GM18951 (cell line): ENCODE data around the gene TRUB1.

Experiments
- POLR2A ChIP-seq: IDR thresholded peaks from 4 replicates; pipeline ENCODE4 v1.6.1; 2011; ENCODE audit warnings: mild to moderate bottlenecking; ENCODE audit not compliant: insufficient read length, insufficient read depth; ENCODE audit errors: extremely low read depth
- in situ Hi-C: fragments of 300-500 bp; cut with MboI; formaldehyde crosslinking; loops from one replicate; pipeline ENCODE4 v1.12.0; 2022; ENCODE audit warnings: low sequenced_read_pairs, mixed read lengths, inconsistent platforms; ENCODE audit not compliant: unreplicated experiment

TRUB1 gene

GRCh38 chr10:114970515-114970914 is 32.5 kb downstream of the TRUB1 start:
- TF ChIP-seq POLR2A: no peak
- in situ Hi-C loops: no loop called here

DNA sequence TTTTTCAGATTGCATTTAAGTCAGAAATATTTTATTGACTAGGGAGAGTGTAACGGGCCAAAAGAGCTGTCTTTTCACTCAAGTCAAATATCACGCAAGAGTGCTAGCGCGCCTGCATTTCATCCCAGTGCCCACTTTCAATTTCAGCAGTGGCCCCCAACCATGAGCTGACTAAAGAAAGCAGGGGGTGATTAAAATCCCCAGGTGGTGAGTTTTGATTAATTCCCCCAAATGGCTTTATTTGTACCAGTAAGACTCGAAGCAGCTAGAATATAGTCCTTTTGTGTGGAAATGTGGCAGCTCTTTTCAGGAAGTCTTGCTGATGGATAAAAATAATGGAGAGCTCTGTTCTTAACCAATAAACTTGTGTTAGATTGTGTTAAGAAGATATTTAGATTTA is 35.3 kb downstream of the TRUB1 start:
- in situ Hi-C loops: no loop called here
- TF ChIP-seq POLR2A: no peak

GRCh38 chr10:114973997-114974396 is 36.0 kb downstream of the TRUB1 start:
- no peak for TF ChIP-seq POLR2A

DNA sequence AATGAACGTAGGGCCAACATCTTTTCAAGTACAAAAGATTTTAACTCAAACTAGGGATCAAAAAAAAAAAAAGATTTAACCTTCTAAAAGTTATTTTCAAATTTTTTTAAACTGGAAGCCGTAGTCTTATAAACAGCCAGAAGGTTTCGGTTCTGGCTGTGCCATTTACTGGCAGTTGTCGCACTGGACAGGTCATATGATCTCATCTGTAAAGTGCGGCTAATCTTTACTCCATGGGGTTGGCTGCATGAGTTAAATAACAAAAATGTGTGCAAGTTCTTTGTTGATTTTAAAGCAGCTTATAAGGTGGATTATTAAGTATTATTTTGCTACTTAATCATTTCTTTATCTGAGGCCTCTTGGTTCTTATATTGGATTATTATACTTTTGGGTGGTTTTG is 36.6 kb downstream of the TRUB1 start:
- no peak for TF ChIP-seq POLR2A
- in situ Hi-C loops: no loop called here

More at GRCh38 chr10:114973997-114974396, 36.0 kb downstream of the TRUB1 start:
- in situ Hi-C loops: no loop called here

DNA sequence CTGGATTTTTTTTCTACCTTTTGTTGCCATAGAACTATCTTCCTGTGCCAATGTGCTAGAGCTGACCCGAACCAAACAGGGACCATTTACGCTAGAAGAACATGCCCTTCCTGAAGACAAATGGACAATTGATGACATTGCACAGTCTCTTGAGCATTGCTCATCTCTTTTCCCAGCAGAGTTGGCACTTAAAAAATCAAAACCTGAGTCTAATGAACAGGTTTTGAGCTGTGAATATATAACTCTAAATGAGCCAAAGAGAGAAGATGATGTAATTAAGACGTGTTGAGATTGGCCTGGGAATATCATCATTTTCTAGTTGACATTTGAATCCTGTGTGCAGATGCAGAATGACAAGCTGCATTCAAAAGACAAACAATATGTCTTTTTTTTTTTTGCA is 37.1 kb downstream of the TRUB1 start:
- in situ Hi-C loops: no loop called here
- no peak for TF ChIP-seq POLR2A

DNA sequence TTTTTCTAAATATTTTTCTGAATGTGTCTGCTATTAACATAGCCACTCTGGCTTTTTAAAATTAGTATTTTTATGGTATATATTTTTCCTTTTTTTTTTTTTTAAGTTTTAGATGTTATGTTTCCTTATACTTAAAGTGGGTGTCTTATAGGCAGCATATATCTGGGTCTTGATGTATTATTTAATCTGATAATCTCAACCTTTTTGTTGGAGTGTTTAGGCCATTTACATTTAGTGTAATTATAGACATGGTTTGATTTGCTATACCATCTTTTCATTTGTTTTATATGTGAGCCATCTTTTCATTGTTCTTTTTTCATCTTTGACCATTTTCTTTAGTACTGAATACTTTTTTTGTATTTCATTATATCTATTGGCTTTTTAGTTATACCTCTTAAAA is 45.0 kb downstream of the TRUB1 start:
- in situ Hi-C loops: no loop called here
- TF ChIP-seq POLR2A: no peak

DNA sequence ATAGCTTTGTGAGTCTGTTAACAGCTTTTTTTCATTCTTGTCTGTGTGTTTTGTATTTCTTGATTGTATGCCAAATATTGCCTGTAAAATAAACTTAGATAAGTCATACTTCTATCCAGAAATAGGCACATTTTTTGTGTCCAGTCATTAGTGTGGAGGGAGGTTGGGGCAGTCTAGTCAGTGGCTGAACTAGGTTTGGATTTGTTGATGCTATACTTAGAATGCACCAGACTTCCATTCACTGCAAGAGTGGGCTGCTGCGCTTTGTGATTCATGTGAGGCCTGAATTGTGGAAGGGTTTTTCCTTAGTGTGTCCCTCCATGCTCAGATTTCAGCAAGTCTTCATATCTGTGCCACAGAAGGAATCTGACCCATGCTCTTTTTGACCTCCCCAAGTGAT is 50.0 kb downstream of the TRUB1 start:
- in situ Hi-C loops: no loop called here
- no peak for TF ChIP-seq POLR2A

DNA sequence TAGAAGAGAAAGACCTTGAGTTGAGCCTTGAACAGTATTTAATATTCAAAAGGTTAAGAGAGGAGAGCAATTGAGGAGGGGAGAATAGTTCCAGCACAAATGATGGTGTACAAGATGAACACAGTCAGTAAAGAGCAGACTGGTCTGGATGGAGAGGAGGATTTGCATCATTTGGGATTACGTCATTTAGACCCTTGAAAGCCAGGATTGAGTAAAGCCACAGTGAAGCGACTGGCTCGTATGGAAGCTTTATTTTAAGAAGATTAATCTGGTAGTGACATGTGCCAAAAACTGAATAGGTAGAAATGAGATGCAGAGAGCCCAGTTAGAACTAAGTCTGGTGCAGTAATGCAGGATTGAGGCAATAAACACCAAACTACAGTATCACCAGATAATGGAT is 52.6 kb downstream of the TRUB1 start:
- no peak for TF ChIP-seq POLR2A
- in situ Hi-C loops: no loop called here

- in situ Hi-C loops: no loop called here
Measured at GRCh38 chr10:114990991-114991390, 53.0 kb downstream of the TRUB1 start.

DNA sequence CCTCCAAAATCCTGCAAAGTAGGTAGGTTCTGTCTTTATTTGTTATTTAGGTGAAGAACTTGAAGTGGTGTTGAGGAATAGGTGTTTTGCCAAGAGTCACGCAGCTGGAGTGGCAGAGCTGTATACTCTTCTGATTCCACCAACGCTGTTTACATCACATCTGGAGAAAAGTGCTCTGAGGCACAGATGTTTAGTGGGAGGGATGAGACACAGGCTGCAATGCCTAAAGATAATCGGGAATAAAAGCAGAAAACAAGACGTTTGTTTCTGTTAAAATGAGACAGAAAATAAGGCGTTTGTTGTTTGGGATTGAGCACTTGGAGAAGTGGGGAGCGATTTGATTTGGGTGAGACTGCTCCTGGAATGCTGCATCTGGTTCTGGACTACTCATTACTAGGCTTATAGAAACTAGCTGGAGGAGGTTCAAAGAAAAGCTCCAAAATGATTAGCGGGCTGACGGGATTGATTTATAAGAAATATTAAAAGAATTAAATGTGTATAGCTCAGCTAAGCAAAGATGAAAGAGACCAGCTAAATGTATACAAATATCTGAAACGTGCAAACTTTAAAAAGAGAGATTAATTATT is 54.3 kb downstream of the TRUB1 start:
- no peak for TF ChIP-seq POLR2A
- in situ Hi-C loops: no loop called here

More at GRCh38 chr10:114990991-114991390, 53.0 kb downstream of the TRUB1 start:
- no peak for TF ChIP-seq POLR2A

GRCh38 chr10:114995468-114996247 is 57.7 kb downstream of the TRUB1 start:
- in situ Hi-C loops: no loop called here

GRCh38 chr10:114996542-114996941 is 58.5 kb downstream of the TRUB1 start:
- in situ Hi-C loops: no loop called here
- TF ChIP-seq POLR2A: no peak

More at GRCh38 chr10:114995468-114996247, 57.7 kb downstream of the TRUB1 start:
- TF ChIP-seq POLR2A: no peak

DNA sequence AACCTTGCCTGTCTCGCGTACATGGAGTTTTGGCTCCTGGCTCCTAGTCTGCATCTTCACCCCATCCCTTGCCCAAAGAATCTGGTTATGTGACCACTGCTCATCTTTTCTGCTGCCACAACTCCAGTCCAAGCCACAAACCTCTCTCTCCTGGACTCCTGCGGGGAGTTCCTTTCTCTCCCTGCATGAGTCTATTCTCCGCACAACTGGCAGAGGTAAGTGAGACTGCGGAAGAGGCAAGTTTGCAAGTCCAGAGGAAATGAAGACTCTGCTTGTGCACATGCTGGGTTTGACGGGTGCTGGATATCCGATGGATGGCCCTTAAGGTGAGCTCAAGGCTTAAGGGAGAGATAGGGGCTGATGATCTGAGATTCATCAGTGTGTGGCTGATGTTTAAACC is 61.0 kb downstream of the TRUB1 start:
- in situ Hi-C loops: no loop called here
- no peak for TF ChIP-seq POLR2A

- in situ Hi-C loops: no loop called here
- no peak for TF ChIP-seq POLR2A
Measured at GRCh38 chr10:115001506-115002381, 63.7 kb downstream of the TRUB1 start.

- no peak for TF ChIP-seq POLR2A
- in situ Hi-C loops: no loop called here
Measured at GRCh38 chr10:115003396-115003795, 65.4 kb downstream of the TRUB1 start.
